ENCODE measurements around the gene MRPL49. TPM values are rescaled to one million over a fixed set of nuclear protein-coding genes. Genes with fewer than 3 reads are reported as not detected.
"Not testable (repeated sequence)": the region's sequence is repeated elsewhere in the genome, so short reads cannot be mapped to it uniquely, and the experiment has no call there.

The MRPL49 gene
- total RNA-seq, 2 experiments from 2014 or later, result 99.9 to 100 TPM

DNA sequence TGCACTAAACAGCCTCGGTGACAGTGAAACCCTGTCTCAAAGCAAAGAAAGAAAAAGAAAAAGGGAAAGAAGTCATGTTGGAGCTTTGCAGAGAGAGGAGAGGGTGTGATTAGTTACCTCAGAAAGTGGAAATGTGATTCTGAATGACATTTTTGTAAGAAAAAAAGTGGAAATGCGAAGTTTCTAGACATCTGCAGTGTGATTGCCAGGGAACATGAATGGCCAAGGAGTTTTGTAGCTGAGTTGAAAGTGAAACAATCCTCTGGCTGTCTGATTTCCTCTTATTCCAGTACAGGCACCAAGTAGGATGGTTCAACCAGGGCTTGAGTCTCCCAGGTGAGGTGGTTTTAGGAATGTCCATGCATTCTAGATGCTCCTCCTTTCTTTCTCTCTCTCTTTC, 30.0 kb downstream of the MRPL49 start:
- peak overlapping the region; percentile 23 for H3K27ac Mint-ChIP-seq
- DNase-seq, result no peak
- no peaks in the 10 kb centered on the region for H3K9me3 Mint-ChIP-seq
- peaks cover 7% of the 10 kb centered on the region for H3K27me3 Mint-ChIP-seq
- peaks cover 5% of the 10 kb centered on the region for H3K4me1 Mint-ChIP-seq
- H3K4me3 Mint-ChIP-seq, result no peak overlapping the region
- no peaks in the 10 kb centered on the region for H3K36me3 Mint-ChIP-seq

DNA sequence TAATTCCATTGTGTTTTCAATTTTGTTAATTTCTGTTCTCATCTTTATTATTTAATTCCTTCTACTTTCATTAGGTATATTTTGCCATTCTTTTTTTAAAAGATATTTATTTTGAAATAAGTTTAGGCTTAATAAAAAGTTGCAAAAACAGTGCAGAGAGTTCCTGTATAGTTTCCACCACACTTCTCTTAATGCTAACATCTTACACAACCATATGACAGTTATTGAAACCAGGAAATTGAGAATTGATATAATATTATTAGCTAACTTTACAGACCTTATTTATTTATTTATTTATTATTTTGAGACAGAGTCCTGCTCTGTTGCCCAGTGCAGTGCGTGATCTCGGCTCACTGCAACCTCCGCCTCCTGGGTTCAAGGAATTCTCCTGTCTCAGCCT, 34.1 kb downstream of the MRPL49 start:
- DNase-seq, result no peak
- no peak overlapping the region for H3K4me3 Mint-ChIP-seq
- no peaks in the 10 kb centered on the region for H3K4me1 Mint-ChIP-seq
- H3K27me3 Mint-ChIP-seq, result peaks cover 7% of the 10 kb centered on the region
- H3K36me3 Mint-ChIP-seq, result no peaks in the 10 kb centered on the region
- H3K9me3 Mint-ChIP-seq, result no peaks in the 10 kb centered on the region
- H3K27ac Mint-ChIP-seq, result no peak overlapping the region

DNA sequence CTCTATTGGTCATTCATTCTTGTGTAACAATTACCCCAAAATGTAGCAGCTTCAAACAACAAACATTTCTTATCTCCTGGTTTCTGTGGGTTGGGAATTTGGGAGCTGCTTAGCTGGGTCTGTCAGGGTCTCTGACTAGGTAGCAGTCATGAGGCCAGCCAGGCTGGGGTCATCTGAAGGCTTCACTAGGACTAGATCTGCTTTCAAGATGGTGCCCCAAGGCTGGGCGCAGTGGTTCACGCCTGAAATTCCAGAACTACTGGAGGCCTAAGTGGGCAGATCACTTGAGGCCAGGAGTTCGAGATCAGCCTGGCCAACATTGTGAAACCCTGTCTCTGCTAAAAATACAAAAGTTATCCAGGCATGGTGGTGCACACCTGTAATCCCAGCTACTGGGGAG, 34.8 kb downstream of the MRPL49 start:
- Mint-ChIP-seq H3K4me3 (no peak overlapping the region), H3K9me3 (no peaks in the 10 kb centered on the region), H3K27me3 (peaks cover 7% of the 10 kb centered on the region), H3K36me3 (no peaks in the 10 kb centered on the region), H3K4me1 (no peaks in the 10 kb centered on the region), H3K27ac (no peak overlapping the region)
- no peak for DNase-seq

DNA sequence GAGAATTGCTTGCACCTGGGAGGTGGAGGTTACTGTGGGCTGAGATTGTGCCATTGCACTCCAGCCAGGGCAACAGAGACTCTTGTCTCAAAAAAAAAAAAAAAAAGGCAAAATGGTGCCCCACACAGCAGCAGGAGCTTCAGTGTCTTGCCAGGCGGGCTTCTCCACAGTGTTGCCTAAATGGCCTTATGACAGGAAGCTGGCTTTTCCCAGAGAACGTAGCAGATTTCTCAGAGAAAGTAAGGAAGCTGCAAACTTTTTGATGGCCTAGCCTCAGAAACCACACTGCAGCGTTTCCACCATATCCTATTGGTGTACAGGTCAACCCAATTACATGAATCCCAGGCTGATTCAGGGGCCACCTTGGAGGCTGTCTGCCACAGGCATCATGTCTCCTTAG, 35.2 kb downstream of the MRPL49 start:
- Mint-ChIP-seq H3K27me3 (peaks cover 7% of the 10 kb centered on the region), H3K36me3 (no peaks in the 10 kb centered on the region), H3K4me3 (no peak overlapping the region), H3K9me3 (no peaks in the 10 kb centered on the region), H3K4me1 (no peaks in the 10 kb centered on the region), H3K27ac (no peak overlapping the region)
- no peak for DNase-seq

DNA sequence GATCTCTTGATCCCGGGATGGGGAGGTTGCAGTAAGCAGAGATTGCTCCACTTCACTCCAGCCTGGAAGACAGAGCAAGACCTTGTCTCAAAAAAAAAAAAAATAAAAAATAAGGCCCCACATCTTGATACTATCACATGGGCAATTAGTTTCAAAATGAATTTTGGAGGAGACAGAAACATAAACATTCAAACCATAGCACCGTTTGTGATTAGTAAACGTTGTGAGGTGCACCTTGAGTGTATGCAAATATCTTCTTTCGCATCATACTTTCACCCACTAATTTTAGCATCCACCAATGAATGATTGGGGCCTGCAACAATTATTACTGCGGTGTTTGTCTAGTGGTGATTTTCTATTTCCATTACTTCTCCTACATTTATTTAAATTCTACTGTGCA, 36.9 kb downstream of the MRPL49 start:
- Mint-ChIP-seq H3K4me3 (no peak overlapping the region), H3K27ac (no peak overlapping the region), H3K36me3 (no peaks in the 10 kb centered on the region), H3K9me3 (no peaks in the 10 kb centered on the region), H3K27me3 (no peaks in the 10 kb centered on the region), H3K4me1 (no peaks in the 10 kb centered on the region)
- no peak for DNase-seq

DNA sequence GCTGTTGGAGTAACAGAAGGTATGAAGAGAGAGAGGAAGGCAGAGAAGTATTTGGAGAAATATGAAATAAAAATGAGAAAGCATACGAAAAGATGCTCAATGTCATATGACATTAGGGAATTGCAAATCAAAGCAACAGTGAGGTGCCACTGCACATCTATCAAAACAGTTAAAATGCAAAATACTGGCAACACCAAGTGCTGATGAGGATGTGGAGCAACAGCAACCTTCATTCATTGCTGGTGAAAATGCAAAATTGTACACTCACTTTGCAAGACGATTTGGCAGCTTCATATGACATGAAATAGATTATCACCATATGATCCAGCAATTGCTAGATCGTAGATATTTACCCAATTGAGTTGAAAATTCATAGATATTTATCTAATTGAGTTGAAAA, 38.5 kb downstream of the MRPL49 start:
- Mint-ChIP-seq H3K27ac (no peak overlapping the region), H3K4me3 (no peak overlapping the region), H3K36me3 (no peaks in the 10 kb centered on the region), H3K9me3 (no peaks in the 10 kb centered on the region), H3K27me3 (no peaks in the 10 kb centered on the region), H3K4me1 (no peaks in the 10 kb centered on the region)
- no peak for DNase-seq

DNA sequence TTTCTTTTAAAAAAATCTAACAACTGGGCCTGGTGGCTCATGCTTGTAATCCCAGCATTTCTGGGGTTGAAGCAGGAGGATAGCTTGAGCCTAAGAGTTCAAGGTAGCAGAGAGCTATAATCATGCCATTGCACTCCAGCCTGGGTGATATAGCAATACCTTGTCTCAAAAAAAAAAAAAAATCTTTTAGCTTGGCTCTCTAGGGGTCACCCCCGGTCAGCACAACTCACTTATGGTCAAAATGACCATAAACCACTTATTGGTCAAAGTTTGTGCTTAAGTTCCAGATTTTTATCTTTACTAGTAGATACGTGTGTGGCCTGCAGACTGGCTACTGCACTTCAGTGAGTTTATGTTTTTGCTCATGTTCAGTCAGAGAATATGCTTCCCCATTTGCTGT, 41.6 kb downstream of the MRPL49 start:
- H3K4me1 Mint-ChIP-seq, result no peaks in the 10 kb centered on the region
- H3K27me3 Mint-ChIP-seq, result no peaks in the 10 kb centered on the region
- no peak overlapping the region for H3K4me3 Mint-ChIP-seq
- H3K36me3 Mint-ChIP-seq, result no peaks in the 10 kb centered on the region
- no peaks in the 10 kb centered on the region for H3K9me3 Mint-ChIP-seq
- no peak overlapping the region for H3K27ac Mint-ChIP-seq
- no peak for DNase-seq

DNA sequence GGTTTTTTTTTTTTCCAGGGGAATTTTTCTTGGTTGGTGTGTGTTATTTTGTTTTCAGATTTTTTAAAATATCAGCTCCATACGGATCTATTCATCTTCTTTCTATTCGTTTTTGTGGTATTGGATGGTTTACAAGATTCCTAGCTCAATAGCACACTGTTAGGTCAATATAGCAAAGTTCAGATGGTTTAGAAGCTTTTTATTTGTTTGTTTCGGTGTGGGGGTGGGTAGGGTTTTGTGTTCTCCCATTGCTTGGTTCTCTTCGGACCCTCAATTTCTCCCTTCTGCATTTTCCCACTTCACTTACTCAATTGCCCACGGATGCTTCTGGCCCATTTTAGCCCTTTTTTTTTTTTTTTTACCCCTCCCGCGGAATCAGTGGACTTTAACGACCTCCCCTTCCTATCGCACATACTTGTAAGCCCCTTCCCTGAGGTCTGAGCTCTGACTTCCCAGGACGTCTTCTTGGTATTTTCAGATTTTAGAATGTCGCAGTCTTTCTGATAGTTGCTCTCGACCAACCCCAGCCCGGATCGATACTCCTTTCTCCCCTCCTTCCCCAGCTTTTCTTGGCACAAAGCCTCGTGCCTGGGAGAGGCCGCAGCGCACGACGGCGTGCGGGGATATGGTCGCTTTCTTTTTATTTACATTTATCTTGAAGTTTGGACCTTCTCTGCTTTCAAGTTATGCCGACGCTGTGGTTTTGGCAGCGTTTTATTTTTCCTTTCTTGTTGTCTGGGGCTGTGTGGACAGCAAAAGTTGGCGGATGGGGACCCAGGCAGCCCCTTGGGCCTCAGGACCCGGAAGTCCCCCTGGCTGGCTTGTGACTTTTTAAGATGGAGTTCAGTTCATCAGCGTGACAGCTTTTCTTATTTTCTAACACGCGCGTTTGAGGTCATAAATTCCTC, 43.5 kb downstream of the MRPL49 start:
- H3K27me3 Mint-ChIP-seq, result no peaks in the 10 kb centered on the region

DNA sequence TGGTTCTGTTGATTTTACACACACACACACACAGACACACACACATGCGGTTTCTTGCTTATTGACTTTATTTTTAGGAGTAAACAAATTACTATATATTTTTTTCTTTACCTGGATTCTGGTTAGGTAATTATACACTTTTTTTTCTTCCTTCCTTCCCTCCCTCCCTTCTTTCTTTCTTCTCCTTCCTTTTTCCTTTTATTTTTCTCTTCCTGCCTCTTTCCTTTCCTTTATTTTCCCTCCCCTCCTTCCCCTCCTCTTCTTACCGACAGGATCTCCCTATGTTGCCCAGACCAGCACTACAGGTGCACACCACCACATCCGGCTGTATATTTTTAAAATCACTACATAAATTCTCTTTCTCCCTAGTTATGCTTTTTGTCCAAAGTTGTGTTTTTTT, 44.8 kb downstream of the MRPL49 start:
- Mint-ChIP-seq H3K4me3 (no peak overlapping the region), H3K27ac (no peak overlapping the region), H3K27me3 (no peaks in the 10 kb centered on the region), H3K36me3 (no peaks in the 10 kb centered on the region), H3K9me3 (no peaks in the 10 kb centered on the region), H3K4me1 (peaks cover 4% of the 10 kb centered on the region)
- no peak for DNase-seq

More for the DNA sequence above, 43.5 kb downstream of the MRPL49 start:
- DNase-seq, result no peak
- no peak overlapping the region for H3K27ac Mint-ChIP-seq
- no peaks in the 10 kb centered on the region for H3K36me3 Mint-ChIP-seq
- no peaks in the 10 kb centered on the region for H3K9me3 Mint-ChIP-seq
- peaks cover 4% of the 10 kb centered on the region for H3K4me1 Mint-ChIP-seq
- no peak overlapping the region for H3K4me3 Mint-ChIP-seq

DNA sequence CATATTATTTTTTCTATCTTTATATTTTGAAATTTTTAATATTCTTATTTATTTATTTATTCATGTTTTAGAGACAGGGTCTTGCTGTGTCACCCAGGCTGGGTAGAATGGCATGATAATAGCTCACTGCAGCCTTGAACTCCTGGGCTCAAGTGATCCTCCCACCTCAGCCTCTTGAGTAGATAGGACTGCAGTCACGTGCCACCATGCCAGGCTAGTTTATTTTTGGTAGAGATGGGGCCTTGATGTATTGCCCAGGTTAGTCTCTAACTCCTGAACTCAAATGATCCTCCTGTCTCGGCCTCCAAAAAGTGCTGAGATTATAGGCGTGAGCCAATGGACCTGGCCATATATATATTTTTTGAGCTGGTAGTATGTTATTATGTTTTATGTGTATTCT, 45.5 kb downstream of the MRPL49 start:
- H3K9me3 Mint-ChIP-seq, result no peaks in the 10 kb centered on the region
- no peak overlapping the region for H3K27ac Mint-ChIP-seq
- H3K4me1 Mint-ChIP-seq, result peaks cover 4% of the 10 kb centered on the region
- H3K4me3 Mint-ChIP-seq, result no peak overlapping the region
- no peaks in the 10 kb centered on the region for H3K27me3 Mint-ChIP-seq
- H3K36me3 Mint-ChIP-seq, result no peaks in the 10 kb centered on the region
- no peak for DNase-seq

DNA sequence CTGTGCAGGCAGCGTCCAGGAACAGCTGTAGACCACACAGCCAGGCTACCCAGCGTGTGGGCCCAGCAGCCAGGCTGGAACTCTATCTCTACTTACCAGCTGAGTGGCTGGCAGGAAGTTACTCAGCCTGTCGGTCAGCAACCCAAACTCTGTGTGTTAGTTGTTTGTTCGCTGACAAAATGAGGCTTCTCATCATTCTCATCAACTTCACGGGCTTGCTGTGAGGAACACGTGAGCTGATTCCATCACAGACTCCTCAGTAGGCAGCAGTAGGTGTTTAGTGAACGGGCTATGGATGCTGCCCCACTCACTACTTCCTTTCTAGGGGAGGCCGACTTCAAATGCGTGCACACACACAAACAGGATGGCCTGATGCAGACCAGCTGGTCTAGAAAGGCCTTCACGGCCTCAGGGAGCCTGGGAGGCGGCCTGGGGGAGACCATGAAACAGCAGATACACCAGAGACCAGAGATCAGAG, 47.1 kb downstream of the MRPL49 start:
- no peak for DNase-seq
- H3K27ac Mint-ChIP-seq, result peak overlapping the region; percentile 2
- no peak overlapping the region for H3K4me3 Mint-ChIP-seq
- H3K9me3 Mint-ChIP-seq, result no peaks in the 10 kb centered on the region
- no peaks in the 10 kb centered on the region for H3K36me3 Mint-ChIP-seq
- peaks cover 4% of the 10 kb centered on the region for H3K4me1 Mint-ChIP-seq
- no peaks in the 10 kb centered on the region for H3K27me3 Mint-ChIP-seq

DNA sequence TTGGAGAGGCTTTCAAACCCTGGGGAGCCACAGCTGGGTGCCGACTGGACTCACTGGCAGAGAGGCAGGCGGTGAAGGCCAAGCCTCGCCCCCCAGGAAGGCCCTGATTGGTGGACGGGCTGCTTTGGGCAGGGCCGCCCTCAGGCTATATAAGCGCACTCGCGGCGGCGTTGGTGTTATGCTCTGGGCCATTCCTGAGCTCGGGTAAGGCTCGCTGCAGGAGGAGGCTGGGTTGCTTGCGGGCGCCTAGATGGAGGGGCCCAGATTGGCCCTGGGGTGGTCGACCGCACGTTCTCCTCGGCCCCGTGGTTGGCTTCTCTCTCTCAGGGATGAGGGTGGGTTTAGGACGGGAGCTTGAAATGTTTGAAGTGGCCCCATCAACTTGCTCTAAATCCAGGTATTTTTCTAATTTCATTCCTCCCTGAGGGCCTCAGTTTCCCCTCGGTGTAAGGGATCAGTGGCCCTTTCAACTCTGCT, 48.0 kb downstream of the MRPL49 start, which contains the start of gene SPDYC:
Gene SPDYC (plus strand): TSS at position 176 of the 477 bp plus-strand sequence. CDS start 1,125 bp downstream, outside the sequence.
- Mint-ChIP-seq H3K4me3 (no peak within 1 kb of the TSS), H3K36me3 (no peaks in the 10 kb centered on the region), H3K27ac (peak within 1 kb of the TSS; percentile 2), H3K9me3 (no peaks in the 10 kb centered on the region), H3K4me1 (peaks cover 4% of the 10 kb centered on the region), H3K27me3 (no peaks in the 10 kb centered on the region)
- no peak for DNase-seq

DNA sequence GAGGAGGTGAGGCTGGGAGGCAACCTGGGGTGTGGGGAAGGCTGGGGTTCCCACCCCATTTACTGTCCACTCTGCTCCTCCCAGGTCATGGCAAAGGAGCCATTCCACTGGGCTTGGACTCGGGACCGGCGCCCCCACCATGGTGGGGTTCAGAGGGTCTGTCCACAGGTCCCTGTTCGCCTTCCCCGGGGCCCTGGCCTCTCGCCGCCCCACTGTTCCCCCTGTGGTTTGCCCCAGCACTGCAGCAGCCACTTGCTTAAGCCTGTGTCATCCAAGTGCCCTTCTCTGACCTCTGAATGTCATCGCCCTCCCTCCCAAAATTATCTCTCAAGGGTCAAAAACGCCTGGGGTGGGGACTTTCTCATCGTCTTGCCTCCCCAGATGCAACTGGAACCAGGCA, 50.5 kb downstream of the MRPL49 start:
- Mint-ChIP-seq H3K27me3 (no peaks in the 10 kb centered on the region), H3K9me3 (no peaks in the 10 kb centered on the region), H3K36me3 (no peaks in the 10 kb centered on the region), H3K4me1 (peaks cover 4% of the 10 kb centered on the region), H3K4me3 (no peak overlapping the region), H3K27ac (no peak overlapping the region)
- no peak for DNase-seq

DNA sequence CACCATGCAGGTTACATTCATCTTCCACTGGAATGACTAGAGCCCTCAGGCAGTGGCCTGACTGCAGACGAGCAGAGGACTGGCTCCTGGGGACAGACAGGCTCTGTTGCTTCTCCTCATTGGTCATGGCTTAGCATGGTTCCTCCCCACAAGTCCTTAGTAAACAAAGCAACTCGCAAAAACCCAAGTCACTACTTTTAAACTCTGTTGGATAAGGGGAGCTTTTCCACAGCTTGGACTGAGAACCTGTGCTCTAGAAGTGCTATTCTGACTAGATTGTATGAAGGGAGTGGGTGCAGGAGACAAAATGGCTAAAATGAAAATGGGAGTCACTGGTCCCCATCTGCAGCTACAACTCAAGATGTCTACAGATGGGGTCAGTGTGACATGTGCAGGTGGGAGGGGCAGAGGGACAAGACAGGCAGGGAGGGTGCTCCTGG, 52.5 kb downstream of the MRPL49 start:
- not testable (repeated sequence) for H3K4me1 Mint-ChIP-seq, DNase-seq, H3K27me3 Mint-ChIP-seq, H3K9me3 Mint-ChIP-seq, H3K4me3 Mint-ChIP-seq, H3K27ac Mint-ChIP-seq, H3K36me3 Mint-ChIP-seq

Measured in activated naive CD8-positive, alpha-beta T cell treated with anti-CD3 and anti-CD28 coated beads for 36 hours (primary cell).